Osteoblast (primary cell): ENCODE data around the gene RET. TPM values are rescaled to one million over a fixed set of nuclear protein-coding genes. Genes with fewer than 3 reads are reported as not detected.
A peak's percentile ranks its signal among the peaks of the same experiment; 100 is the strongest.

Source experiments
- DNase-seq: peaks from one replicate; pipeline ENCODE4 v3.0.0; 2011; ENCODE audit warnings: low spot score, mixed read lengths; ENCODE audit not compliant: insufficient read length; ENCODE audit errors: missing footprints
- H2AFZ ChIP-seq: 2 replicates; pipeline ENCODE4 v1.6.0; 2011; ENCODE audit warnings: mild to moderate bottlenecking, low read length
- H3K27ac ChIP-seq: 2 replicates; pipeline ENCODE4 v1.5.1; 2011; ENCODE audit warnings: mild to moderate bottlenecking, low read depth, low read length, moderate library complexity
- H3K27me3 ChIP-seq: 2 replicates; pipeline ENCODE4 v1.6.0; 2012; ENCODE audit warnings: mild to moderate bottlenecking, control low read depth, inconsistent platforms, low read length, moderate library complexity; ENCODE audit not compliant: insufficient read depth
- H3K36me3 ChIP-seq: 2 replicates; pipeline ENCODE4 v1.5.1; 2011; ENCODE audit warnings: mild to moderate bottlenecking, low read length, control low read depth, moderate library complexity; ENCODE audit not compliant: insufficient read depth
- H3K4me1 ChIP-seq: 2 replicates; pipeline ENCODE4 v1.5.1; 2011; ENCODE audit warnings: mild to moderate bottlenecking, low read length, control low read depth, moderate library complexity; ENCODE audit not compliant: insufficient read depth
- H3K4me2 ChIP-seq: 2 replicates; pipeline ENCODE4 v1.6.0; 2011; ENCODE audit warnings: mild to moderate bottlenecking, low read length; ENCODE audit not compliant: insufficient read depth
- H3K4me3 ChIP-seq: fragments of 200-600 bp; sonication (generic); 3 replicates; pipeline ENCODE4 v1.5.1; 2012; ENCODE audit warnings: mild to moderate bottlenecking, low read length, inconsistent platforms; ENCODE audit not compliant: insufficient read depth
- H3K79me2 ChIP-seq: 2 replicates; pipeline ENCODE4 v1.6.0; 2012; ENCODE audit warnings: mild to moderate bottlenecking, low read length, control low read depth, inconsistent platforms; ENCODE audit not compliant: insufficient read depth
- H3K9me3 ChIP-seq: 2 replicates; pipeline ENCODE4 v1.5.1; 2011; ENCODE audit warnings: low read depth, low read length, control low read depth
- H4K20me1 ChIP-seq: 2 replicates; pipeline ENCODE4 v1.6.0; 2012; ENCODE audit warnings: mild to moderate bottlenecking, low read length, control low read depth; ENCODE audit not compliant: insufficient read depth
- CTCF ChIP-seq: IDR thresholded peaks from 2 replicates; pipeline ENCODE4 v1.5.1; 2011; ENCODE audit warnings: mild to moderate bottlenecking, low read depth, low read length, moderate library complexity; ENCODE audit errors: extremely low read depth
- total RNA-seq: library from RNA; depleted of rRNA; stranded (reverse); fragments of >200 nt; gene quantifications from 2 replicates; pipeline ENCODE4 v1.2.3, GENCODE V29; 2012

Gene RET
- total RNA-seq, 1 donor, result under 0.01 TPM

GRCh38 chr10:43048301-43049051, 28.4 kb upstream of the RET start:
- no peak overlapping the region for H3K4me2 ChIP-seq
- H3K36me3 ChIP-seq, result no peaks in the 10 kb centered on the region
- TF ChIP-seq CTCF, result no peak
- DNase-seq, result peak; percentile 88
- no peaks in the 10 kb centered on the region for H3K79me2 ChIP-seq
- no peaks in the 10 kb centered on the region for H4K20me1 ChIP-seq
- no peak overlapping the region for H3K27ac ChIP-seq
- no peaks in the 10 kb centered on the region for H3K9me3 ChIP-seq
- no peaks in the 10 kb centered on the region for H3K27me3 ChIP-seq
- no peak overlapping the region for H2AFZ ChIP-seq
- H3K4me3 ChIP-seq, result no peak overlapping the region
- H3K4me1 ChIP-seq, result no peaks in the 10 kb centered on the region

- Histone ChIP-seq H3K9me3 (no peaks in the 10 kb centered on the region), H3K79me2 (no peaks in the 10 kb centered on the region), H3K4me2 (no peak overlapping the region), H4K20me1 (no peaks in the 10 kb centered on the region), H3K36me3 (no peaks in the 10 kb centered on the region), H3K27me3 (no peaks in the 10 kb centered on the region), H3K4me3 (no peak overlapping the region), H3K27ac (no peak overlapping the region), H3K4me1 (no peaks in the 10 kb centered on the region), H2AFZ (no peak overlapping the region)
- no peak for DNase-seq
- TF ChIP-seq CTCF, result no peak
Measured at GRCh38 chr10:43049081-43049551, 27.8 kb upstream of the RET start.

- Histone ChIP-seq H3K4me2 (no peak overlapping the region), H3K9me3 (no peaks in the 10 kb centered on the region), H3K4me1 (no peaks in the 10 kb centered on the region)
Measured at GRCh38 chr10:43050011-43050410, 26.9 kb upstream of the RET start.

More at GRCh38 chr10:43050011-43050410, 26.9 kb upstream of the RET start:
- no peaks in the 10 kb centered on the region for H3K79me2 ChIP-seq
- no peak overlapping the region for H2AFZ ChIP-seq
- peak; percentile 66 for DNase-seq
- H3K36me3 ChIP-seq, result no peaks in the 10 kb centered on the region
- H3K27me3 ChIP-seq, result no peaks in the 10 kb centered on the region
- H4K20me1 ChIP-seq, result no peaks in the 10 kb centered on the region
- H3K27ac ChIP-seq, result no peak overlapping the region
- TF ChIP-seq CTCF, result no peak
- no peak overlapping the region for H3K4me3 ChIP-seq
